ENCODE data around the gene NMT2. TPM values are rescaled to one million over a fixed set of nuclear protein-coding genes. Genes with fewer than 3 reads are reported as not detected.

Gene NMT2
- total RNA-seq, 6 experiments from 2014 or later, result 18.1 to 34.5 (median 30.8) TPM

DNA sequence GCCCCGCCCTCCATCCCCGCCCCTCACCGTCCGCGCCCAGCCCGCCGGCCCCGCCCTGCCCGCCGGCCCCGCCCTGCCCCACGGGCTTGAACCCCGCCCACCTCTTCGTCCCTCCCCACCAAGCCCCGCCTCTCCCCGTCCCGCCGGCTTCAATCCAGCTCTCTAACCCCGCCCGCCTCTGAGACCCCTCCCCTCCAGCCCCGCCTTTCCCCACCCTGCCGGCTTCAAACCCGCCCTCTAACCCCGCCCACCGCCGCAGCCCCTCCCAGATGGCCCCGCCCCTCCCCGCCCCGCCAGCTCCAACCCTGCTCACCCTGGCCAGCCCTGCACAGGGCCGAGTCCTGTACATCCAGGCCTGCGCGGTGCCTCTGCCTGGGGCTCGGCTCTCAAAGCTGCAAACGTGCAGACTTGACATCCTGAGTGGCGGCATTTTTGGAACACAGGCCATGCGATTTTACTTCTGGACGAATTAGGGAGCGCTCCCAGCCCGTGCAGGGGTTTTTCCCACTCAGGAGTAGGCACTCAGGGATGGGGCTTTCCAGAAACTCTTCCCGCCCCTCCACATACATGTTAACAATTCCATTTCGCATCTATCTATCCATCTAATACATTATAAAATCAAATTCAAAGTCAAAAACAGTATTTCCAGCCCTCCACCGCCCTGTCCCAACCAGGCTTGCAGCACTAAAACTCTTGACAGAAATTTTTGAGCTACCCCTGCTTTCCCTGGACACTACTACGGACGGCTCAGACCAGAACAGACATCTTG is 477 bp upstream of the NMT2 start:
- H3K36me3 ChIP-seq, result no peaks in the 10 kb centered on the region
- TF ChIP-seq POLR2A (IDR thresholded peaks at IDR 0.05), result peak; percentile 52
- TF ChIP-seq, protein P1, sequence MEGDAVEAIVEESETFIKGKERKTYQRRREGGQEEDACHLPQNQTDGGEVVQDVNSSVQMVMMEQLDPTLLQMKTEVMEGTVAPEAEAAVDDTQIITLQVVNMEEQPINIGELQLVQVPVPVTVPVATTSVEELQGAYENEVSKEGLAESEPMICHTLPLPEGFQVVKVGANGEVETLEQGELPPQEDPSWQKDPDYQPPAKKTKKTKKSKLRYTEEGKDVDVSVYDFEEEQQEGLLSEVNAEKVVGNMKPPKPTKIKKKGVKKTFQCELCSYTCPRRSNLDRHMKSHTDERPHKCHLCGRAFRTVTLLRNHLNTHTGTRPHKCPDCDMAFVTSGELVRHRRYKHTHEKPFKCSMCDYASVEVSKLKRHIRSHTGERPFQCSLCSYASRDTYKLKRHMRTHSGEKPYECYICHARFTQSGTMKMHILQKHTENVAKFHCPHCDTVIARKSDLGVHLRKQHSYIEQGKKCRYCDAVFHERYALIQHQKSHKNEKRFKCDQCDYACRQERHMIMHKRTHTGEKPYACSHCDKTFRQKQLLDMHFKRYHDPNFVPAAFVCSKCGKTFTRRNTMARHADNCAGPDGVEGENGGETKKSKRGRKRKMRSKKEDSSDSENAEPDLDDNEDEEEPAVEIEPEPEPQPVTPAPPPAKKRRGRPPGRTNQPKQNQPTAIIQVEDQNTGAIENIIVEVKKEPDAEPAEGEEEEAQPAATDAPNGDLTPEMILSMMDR (IDR thresholded peaks at IDR 0.05), result no peak
- H3K4me1 ChIP-seq, result peaks cover 0 to 34% (median 10%) of the 10 kb centered on the region in 4 donors
- H3K4me3 ChIP-seq, result peak overlapping the region in 1 of 3 donors; percentile 22
- H3K27ac ChIP-seq, result peak overlapping the region in 1 of 3 donors; percentile 58
- H3K27me3 ChIP-seq, result no peaks in the 10 kb centered on the region
- intact Hi-C loops (cut with DNase I), result no loop called here
- DNase-seq (peak; percentile 99), ATAC-seq (peak; percentile 89 to 91 (median 90))
- no peaks in the 10 kb centered on the region for H3K9me3 ChIP-seq
- 3% methylated on average over 37 of the region's 44 CpGs for WGBS (ENCODE audit: insufficient coverage, low coverage, low lambda C conversion rate, missing lambda C conversion rate)

DNA sequence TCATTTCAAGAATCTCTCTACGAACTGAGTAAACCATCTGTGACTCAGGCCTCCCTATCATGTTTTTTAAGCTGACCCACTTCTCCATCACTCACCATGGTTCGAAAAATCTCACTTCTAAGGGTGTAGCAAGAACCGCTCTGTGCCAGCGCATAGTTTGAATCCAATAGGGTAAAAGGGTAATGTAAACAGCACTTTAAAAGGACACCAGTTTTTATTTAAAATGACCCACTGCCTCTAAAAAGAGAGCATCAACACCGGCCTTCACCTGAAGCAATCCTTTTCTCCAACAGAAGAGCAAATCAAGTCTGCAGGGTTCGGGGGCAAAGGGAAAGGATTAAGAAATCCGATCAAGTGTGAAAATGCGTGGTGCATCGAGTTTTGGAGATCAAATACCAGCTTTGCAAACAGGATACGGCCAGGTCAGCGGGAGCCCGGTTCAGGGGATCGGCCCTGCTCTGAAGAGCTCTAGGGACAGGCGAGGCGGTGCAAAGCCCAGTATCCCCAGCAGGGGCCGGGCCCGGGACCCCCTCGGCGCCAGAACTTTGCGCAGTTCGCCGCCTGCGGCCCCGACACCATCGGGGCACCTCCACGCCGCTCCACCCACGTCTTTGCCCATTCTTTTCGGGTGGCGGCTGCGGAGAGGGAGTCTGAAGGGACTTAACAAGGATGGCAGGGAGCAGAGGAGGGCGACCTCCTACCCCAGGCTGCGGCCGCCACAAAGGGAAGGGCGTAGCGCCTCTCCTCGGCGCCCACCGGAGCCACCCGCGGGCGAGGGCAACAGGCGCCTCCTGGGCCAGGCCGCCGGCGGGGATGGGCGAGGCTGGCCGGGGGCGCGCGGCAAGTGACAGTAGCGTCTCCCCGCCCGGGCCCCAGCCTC is 842 bp downstream of the NMT2 start:
- 3% methylated on average over 14 of the region's 54 CpGs for WGBS (ENCODE audit: insufficient coverage, low coverage, low lambda C conversion rate, missing lambda C conversion rate)
- H3K27me3 ChIP-seq, result no peaks in the 10 kb centered on the region
- peak overlapping the region; percentile 77 to 81 (median 79) for H3K27ac ChIP-seq
- H3K36me3 ChIP-seq, result no peaks in the 10 kb centered on the region
- H3K4me1 ChIP-seq, result peaks cover 0 to 34% (median 10%) of the 10 kb centered on the region in 4 donors
- ATAC-seq (peak; percentile 34 to 46 (median 44)), DNase-seq (peak; percentile 67 to 78 (median 69))
- peak; percentile 44 for TF ChIP-seq POLR2A (IDR thresholded peaks at IDR 0.05)
- TF ChIP-seq, protein P1 (IDR thresholded peaks at IDR 0.05), result peak; percentile 32 to 48 (median 37)
- no peaks in the 10 kb centered on the region for H3K9me3 ChIP-seq
- peak overlapping the region; percentile 73 to 96 (median 89) for H3K4me3 ChIP-seq
- intact Hi-C loops (cut with DNase I), result no loop called here

GRCh38 chr10:15166325-15166724 is 2.2 kb downstream of the NMT2 start:
- H3K4me3 ChIP-seq, result peak overlapping the region in 1 of 3 donors; percentile 96
- intact Hi-C loops (cut with DNase I), result no loop called here
- no peaks in the 10 kb centered on the region for H3K27me3 ChIP-seq
- H3K36me3 ChIP-seq, result no peaks in the 10 kb centered on the region
- no peak for DNase-seq
- H3K4me1 ChIP-seq, result peaks cover 0 to 34% (median 10%) of the 10 kb centered on the region in 4 donors
- 48% methylated on average over 2 of the region's 2 CpGs for WGBS (ENCODE audit: insufficient coverage, low coverage, low lambda C conversion rate, missing lambda C conversion rate)
- ATAC-seq, result no peak
- no peak for TF ChIP-seq POLR2A (IDR thresholded peaks at IDR 0.05)
- TF ChIP-seq, protein P1 (IDR thresholded peaks at IDR 0.05), result no peak
- H3K9me3 ChIP-seq, result no peaks in the 10 kb centered on the region
- no peak overlapping the region for H3K27ac ChIP-seq

- TF ChIP-seq POLR2A (IDR thresholded peaks at IDR 0.05), result no peak
- TF ChIP-seq, protein P1 (IDR thresholded peaks at IDR 0.05), result no peak
- no peaks in the 10 kb centered on the region for H3K36me3 ChIP-seq
- DNase-seq (no peak), ATAC-seq (no peak)
- H3K27ac ChIP-seq, result no peak overlapping the region
- intact Hi-C loops (cut with DNase I), result no loop called here
- H3K27me3 ChIP-seq, result no peaks in the 10 kb centered on the region
- no peaks in the 10 kb centered on the region for H3K9me3 ChIP-seq
- WGBS (ENCODE audit: insufficient coverage, low coverage, low lambda C conversion rate, missing lambda C conversion rate), result 85% methylated on average over 2 of the region's 2 CpGs
- no peak overlapping the region for H3K4me3 ChIP-seq
- H3K4me1 ChIP-seq, result peaks cover 0 to 17% (median 6%) of the 10 kb centered on the region in 4 donors
Observed at GRCh38 chr10:15163253-15163828, 5.2 kb downstream of the NMT2 start.

Measured in right lobe of liver (tissue), 6 donors.